IgD-negative memory B cell (primary cell): ENCODE results near the gene CYB5R4. TPM values are rescaled to one million over a fixed set of nuclear protein-coding genes. Genes with fewer than 3 reads are reported as not detected.
A peak's percentile ranks its signal among the peaks of the same experiment; 100 is the strongest.
"Not testable (repeated sequence)": the region's sequence is repeated elsewhere in the genome, so short reads cannot be mapped to it uniquely, and the experiment has no call there.

Experiments used
- H3K27ac Mint-ChIP-seq, 3 donors: one replicate each; pipeline ENCODE4 v1.8.0; 2020 to 2022; ENCODE audit warnings: mild to moderate bottlenecking in 3 of 3, mixed read lengths in 3 of 3, moderate library complexity in 1 of 3
- H3K27me3 Mint-ChIP-seq: one replicate; pipeline ENCODE4 v1.8.0; 2021; ENCODE audit warnings: mixed read lengths
- H3K36me3 Mint-ChIP-seq: one replicate; pipeline ENCODE4 v1.8.0; 2020; ENCODE audit warnings: mild to moderate bottlenecking, mixed read lengths
- H3K4me1 Mint-ChIP-seq, 3 donors: one replicate each; pipeline ENCODE4 v1.8.0; 2020 to 2022; ENCODE audit warnings: mixed read lengths in 3 of 3, mild to moderate bottlenecking in 1 of 3
- H3K4me3 Mint-ChIP-seq, 4 donors: one replicate each; pipeline ENCODE4 v1.8.0; 2020 to 2022; ENCODE audit warnings: mild to moderate bottlenecking in 4 of 4, mixed read lengths in 4 of 4, moderate library complexity in 3 of 4
- H3K9me3 Mint-ChIP-seq, 3 donors: one replicate each; pipeline ENCODE4 v1.8.0; 2020 to 2021; ENCODE audit warnings: mixed read lengths in 3 of 3, mild to moderate bottlenecking in 1 of 3
- polyA plus RNA-seq: library from polyadenylated mRNA; unstranded; fragments of 300-500 nt; fragmentation: Illumina TruSeq; gene quantifications from one replicate; pipeline ENCODE4 v1.2.3, GENCODE V29; 2021

The CYB5R4 gene
- polyA plus RNA-seq, 1 donor from 2014 or later, result 68.5 TPM

GRCh38 chr6:83911278-83911677 is 51.8 kb downstream of the CYB5R4 start:
- Mint-ChIP-seq H3K4me3 (no peak overlapping the region), H3K27ac (no peak overlapping the region), H3K9me3 (peaks cover 2 to 6% (median 3%) of the 10 kb centered on the region in 3 donors), H3K36me3 (peaks cover 16% of the 10 kb centered on the region), H3K4me1 (peaks cover 27 to 48% (median 29%) of the 10 kb centered on the region in 3 donors), H3K27me3 (no peaks in the 10 kb centered on the region)

GRCh38 chr6:83914953-83915352 is 55.5 kb downstream of the CYB5R4 start:
- Mint-ChIP-seq H3K9me3 (no peaks in the 10 kb centered on the region), H3K27ac (no peak overlapping the region), H3K4me1 (peaks cover 15 to 27% (median 23%) of the 10 kb centered on the region in 3 donors), H3K27me3 (no peaks in the 10 kb centered on the region), H3K4me3 (peak overlapping the region in 2 of 4 donors; percentile 33 to 75), H3K36me3 (peaks cover 5% of the 10 kb centered on the region)

GRCh38 chr6:83917001-83917400 is 57.5 kb downstream of the CYB5R4 start:
- Mint-ChIP-seq H3K4me1 (peaks cover 14 to 19% (median 18%) of the 10 kb centered on the region in 3 donors), H3K9me3 (no peaks in the 10 kb centered on the region), H3K4me3 (no peak overlapping the region), H3K36me3 (peaks cover 9% of the 10 kb centered on the region), H3K27me3 (no peaks in the 10 kb centered on the region), H3K27ac (no peak overlapping the region)

- Mint-ChIP-seq H3K4me1 (peaks cover 9 to 16% (median 16%) of the 10 kb centered on the region in 3 donors), H3K9me3 (no peaks in the 10 kb centered on the region), H3K27ac (no peak overlapping the region), H3K27me3 (no peaks in the 10 kb centered on the region), H3K36me3 (peaks cover 17% of the 10 kb centered on the region), H3K4me3 (no peak overlapping the region)
Observed at GRCh38 chr6:83920017-83920416, 60.5 kb downstream of the CYB5R4 start.

GRCh38 chr6:83921315-83921714 is 61.8 kb downstream of the CYB5R4 start:
- Mint-ChIP-seq H3K4me1 (peaks cover 0 to 6% (median 5%) of the 10 kb centered on the region in 3 donors), H3K27ac (no peak overlapping the region), H3K27me3 (no peaks in the 10 kb centered on the region), H3K9me3 (no peaks in the 10 kb centered on the region), H3K36me3 (peaks cover 20% of the 10 kb centered on the region), H3K4me3 (no peak overlapping the region)

GRCh38 chr6:83927470-83927869 is 68.0 kb downstream of the CYB5R4 start:
- H3K27ac Mint-ChIP-seq, result no peak overlapping the region
- H3K4me1 Mint-ChIP-seq, result peaks cover 0 to 2% (median 0%) of the 10 kb centered on the region in 3 donors
- H3K9me3 Mint-ChIP-seq, result no peaks in the 10 kb centered on the region
- peaks cover 29% of the 10 kb centered on the region for H3K36me3 Mint-ChIP-seq
- H3K4me3 Mint-ChIP-seq, result no peak overlapping the region
- no peaks in the 10 kb centered on the region for H3K27me3 Mint-ChIP-seq

- H3K27me3 Mint-ChIP-seq, result no peaks in the 10 kb centered on the region
- H3K9me3 Mint-ChIP-seq, result no peaks in the 10 kb centered on the region
- H3K4me3 Mint-ChIP-seq, result no peak overlapping the region
- H3K27ac Mint-ChIP-seq, result no peak overlapping the region
- peaks cover 27% of the 10 kb centered on the region for H3K36me3 Mint-ChIP-seq
- peaks cover 0 to 2% (median 0%) of the 10 kb centered on the region in 3 donors for H3K4me1 Mint-ChIP-seq
Observed at GRCh38 chr6:83928286-83928685, 68.8 kb downstream of the CYB5R4 start.

GRCh38 chr6:83946201-83946833 is 86.8 kb downstream of the CYB5R4 start:
- H3K27me3 Mint-ChIP-seq, H3K4me3 Mint-ChIP-seq, H3K4me1 Mint-ChIP-seq, H3K27ac Mint-ChIP-seq: not testable (repeated sequence)
- Mint-ChIP-seq H3K9me3 (peaks cover 7 to 21% (median 8%) of the 10 kb centered on the region in 3 donors), H3K36me3 (peaks cover 23% of the 10 kb centered on the region)

GRCh38 chr6:83947983-83948382 is 88.5 kb downstream of the CYB5R4 start:
- H3K4me1 Mint-ChIP-seq, H3K27me3 Mint-ChIP-seq, H3K27ac Mint-ChIP-seq, H3K4me3 Mint-ChIP-seq: not testable (repeated sequence)
- Mint-ChIP-seq H3K9me3 (peaks cover 7 to 21% (median 8%) of the 10 kb centered on the region in 3 donors), H3K36me3 (peaks cover 24% of the 10 kb centered on the region)

- Mint-ChIP-seq H3K9me3 (peaks cover 6 to 16% (median 7%) of the 10 kb centered on the region in 3 donors), H3K27me3 (no peaks in the 10 kb centered on the region), H3K36me3 (peaks cover 18% of the 10 kb centered on the region), H3K27ac (no peak overlapping the region), H3K4me3 (no peak overlapping the region), H3K4me1 (peaks cover 0 to 2% (median 0%) of the 10 kb centered on the region in 3 donors)
Observed at GRCh38 chr6:83948851-83949250, 89.4 kb downstream of the CYB5R4 start.

GRCh38 chr6:83951423-83951822 is 91.9 kb downstream of the CYB5R4 start:
- peaks cover 24% of the 10 kb centered on the region for H3K36me3 Mint-ChIP-seq
- H3K4me3 Mint-ChIP-seq, H3K27ac Mint-ChIP-seq, H3K27me3 Mint-ChIP-seq, H3K4me1 Mint-ChIP-seq, H3K9me3 Mint-ChIP-seq: not testable (repeated sequence)

- Mint-ChIP-seq H3K9me3 (peaks cover 0 to 3% (median 2%) of the 10 kb centered on the region in 3 donors), H3K36me3 (peaks cover 28% of the 10 kb centered on the region)
Observed at GRCh38 chr6:83952830-83953229, 93.3 kb downstream of the CYB5R4 start.

GRCh38 chr6:83954371-83954770 is 94.9 kb downstream of the CYB5R4 start:
- no peaks in the 10 kb centered on the region for H3K9me3 Mint-ChIP-seq
- H3K4me3 Mint-ChIP-seq, result no peak overlapping the region
- H3K27me3 Mint-ChIP-seq, result no peaks in the 10 kb centered on the region
- peaks cover 26% of the 10 kb centered on the region for H3K36me3 Mint-ChIP-seq
- peak overlapping the region in 1 of 3 donors; percentile 27 for H3K27ac Mint-ChIP-seq
- H3K4me1 Mint-ChIP-seq, result no peaks in the 10 kb centered on the region

More at GRCh38 chr6:83952830-83953229, 93.3 kb downstream of the CYB5R4 start:
- Mint-ChIP-seq H3K4me3 (no peak overlapping the region), H3K27me3 (no peaks in the 10 kb centered on the region), H3K4me1 (no peaks in the 10 kb centered on the region), H3K27ac (no peak overlapping the region)

GRCh38 chr6:83958241-83958685 is 98.8 kb downstream of the CYB5R4 start:
- Mint-ChIP-seq H3K27ac (peak overlapping the region in 1 of 3 donors; percentile 14), H3K9me3 (peaks cover 3 to 20% (median 5%) of the 10 kb centered on the region in 3 donors), H3K4me3 (no peak overlapping the region), H3K4me1 (no peaks in the 10 kb centered on the region), H3K27me3 (no peaks in the 10 kb centered on the region), H3K36me3 (peaks cover 37% of the 10 kb centered on the region)

- no peaks in the 10 kb centered on the region for H3K27me3 Mint-ChIP-seq
- H3K36me3 Mint-ChIP-seq, result peaks cover 49% of the 10 kb centered on the region
- H3K9me3 Mint-ChIP-seq, result peaks cover 7 to 32% (median 15%) of the 10 kb centered on the region in 3 donors
- H3K27ac Mint-ChIP-seq, result no peak overlapping the region
- no peak overlapping the region for H3K4me3 Mint-ChIP-seq
- no peaks in the 10 kb centered on the region for H3K4me1 Mint-ChIP-seq
Observed at GRCh38 chr6:83960664-83961063, 101.2 kb downstream of the CYB5R4 start.

- no peaks in the 10 kb centered on the region for H3K27me3 Mint-ChIP-seq
- peaks cover 7 to 32% (median 18%) of the 10 kb centered on the region in 3 donors for H3K9me3 Mint-ChIP-seq
- H3K27ac Mint-ChIP-seq, result no peak overlapping the region
- H3K4me3 Mint-ChIP-seq, result no peak overlapping the region
- H3K4me1 Mint-ChIP-seq, result no peaks in the 10 kb centered on the region
- H3K36me3 Mint-ChIP-seq, result peaks cover 43% of the 10 kb centered on the region
Observed at GRCh38 chr6:83962582-83962981, 103.1 kb downstream of the CYB5R4 start.
